EL (cell line): Measurements from ENCODE around the gene RBMY1J.
"Not testable (repeated sequence)": the region's sequence is repeated elsewhere in the genome, so short reads cannot be mapped to it uniquely, and the experiment has no call there.

Source experiments
- DNase-seq: peaks from one replicate; pipeline ENCODE4 v3.0.0-alpha.2; 2016

Gene RBMY1J

DNA sequence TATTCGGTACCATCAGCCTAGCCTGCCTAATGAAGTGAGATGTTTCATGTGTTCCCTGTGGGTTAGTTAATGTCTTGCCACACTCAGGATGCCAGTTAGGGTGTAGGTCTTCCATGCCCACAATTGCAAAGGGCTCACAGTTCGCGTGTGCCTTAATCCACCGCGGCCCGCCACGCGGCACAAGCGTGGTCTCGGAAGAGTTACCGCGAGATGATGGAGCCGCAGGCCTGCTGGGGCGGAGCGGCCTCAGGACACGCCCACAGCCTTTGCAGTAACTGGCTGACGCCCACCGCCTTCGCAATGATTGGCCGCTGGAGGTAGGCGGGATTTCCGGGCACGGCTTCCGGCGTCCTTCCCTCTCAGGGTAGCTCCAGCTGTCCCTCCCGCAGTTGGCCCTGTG is at the start of gene RBMY1J:
RBMY1J (plus strand) TSS at position 301 of the 400 bp plus-strand sequence. CDS start 2,038 bp downstream, outside the sequence.
- not testable (repeated sequence) for DNase-seq

DNA sequence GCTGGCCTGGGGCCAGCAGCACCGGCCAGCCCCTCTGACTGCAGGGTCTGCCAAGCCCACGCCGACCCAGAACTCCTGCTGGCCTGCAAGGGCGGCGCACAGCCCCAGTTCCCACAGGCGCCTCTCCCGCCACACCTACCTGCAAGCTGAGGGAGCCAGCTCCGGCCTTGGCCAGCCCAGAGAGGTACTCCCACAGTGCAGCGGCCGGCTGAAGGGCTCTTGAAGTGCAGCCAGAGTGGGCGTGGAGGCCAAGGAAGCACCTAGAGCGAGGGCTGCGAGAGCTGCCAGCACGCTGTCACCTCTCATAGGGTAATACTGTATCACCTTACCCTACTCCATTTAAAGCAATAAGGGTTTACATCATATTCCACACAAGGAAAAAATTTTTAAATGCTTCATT is 35.8 kb upstream of the RBMY1J start:
- DNase-seq = no peak

DNA sequence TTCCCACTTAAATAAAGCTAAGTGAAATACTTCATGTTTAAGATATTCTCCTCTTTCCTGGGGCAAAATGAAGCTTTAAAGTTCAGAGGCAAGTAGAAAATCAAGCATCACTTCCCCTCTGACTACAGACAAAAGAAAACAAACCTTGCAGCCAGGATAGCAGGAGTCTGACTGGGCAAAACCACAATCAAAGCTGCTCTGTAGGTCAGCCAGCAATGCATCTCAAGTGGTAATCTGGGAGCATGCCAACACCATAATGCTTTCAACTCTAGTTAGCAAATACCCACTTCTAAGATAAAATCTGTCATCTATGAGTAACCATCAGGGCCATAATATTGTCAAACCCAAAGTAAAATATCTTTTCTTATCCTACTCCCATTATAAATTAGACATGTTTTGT is 32.6 kb upstream of the RBMY1J start:
- no peak for DNase-seq

DNA sequence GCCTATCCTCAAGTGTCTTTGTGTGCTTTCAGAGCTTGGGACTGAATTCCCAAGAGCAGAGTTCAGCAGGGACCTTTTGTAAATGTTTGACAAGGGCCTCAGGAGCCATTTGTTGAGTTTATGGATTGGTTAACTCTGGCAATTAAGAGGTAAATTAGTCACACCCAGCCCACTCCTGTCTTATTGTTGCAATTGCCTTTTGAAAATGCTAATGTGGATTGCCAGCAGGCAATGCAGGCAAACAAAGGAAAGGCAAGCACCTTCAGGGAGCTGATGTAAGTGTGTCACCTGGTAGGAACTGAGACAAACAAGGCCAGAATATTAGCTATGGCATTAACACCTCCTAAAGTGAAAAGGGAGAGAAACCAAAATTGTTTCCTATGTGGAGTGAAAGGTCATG is 29.7 kb upstream of the RBMY1J start:
- no peak for DNase-seq

DNA sequence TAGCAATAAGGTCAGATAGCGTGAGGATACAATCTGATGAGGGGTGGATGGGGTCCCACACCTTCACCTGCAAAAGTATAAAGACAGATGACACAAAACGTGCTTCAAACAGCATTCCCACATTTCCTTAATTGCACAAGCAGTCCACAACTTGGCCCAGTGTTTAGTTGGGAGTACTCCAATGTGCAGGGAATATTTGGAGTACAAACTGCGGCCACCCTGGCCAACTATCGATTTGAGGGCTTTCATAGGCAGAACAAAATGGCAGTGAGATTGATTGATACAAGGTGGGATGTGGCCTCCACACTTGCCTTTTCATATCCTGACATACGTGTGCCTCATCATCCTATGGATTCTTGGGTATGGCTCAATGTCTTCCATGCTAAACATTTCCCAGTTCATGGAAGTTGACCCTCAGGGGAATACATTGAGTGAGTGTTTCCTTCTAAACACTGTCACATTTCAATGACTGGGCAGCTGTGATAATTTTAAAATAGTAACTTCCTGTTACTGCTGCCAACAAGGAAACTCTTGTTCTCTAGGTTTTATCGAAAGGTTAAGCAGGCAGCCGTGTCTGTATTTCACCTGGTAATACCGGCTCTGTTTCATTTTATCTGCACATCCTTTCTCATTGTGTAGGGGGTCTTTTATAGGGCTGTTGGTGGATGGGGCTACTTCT is 41.6 kb downstream of the RBMY1J start:
- DNase-seq = not testable (repeated sequence)

DNA sequence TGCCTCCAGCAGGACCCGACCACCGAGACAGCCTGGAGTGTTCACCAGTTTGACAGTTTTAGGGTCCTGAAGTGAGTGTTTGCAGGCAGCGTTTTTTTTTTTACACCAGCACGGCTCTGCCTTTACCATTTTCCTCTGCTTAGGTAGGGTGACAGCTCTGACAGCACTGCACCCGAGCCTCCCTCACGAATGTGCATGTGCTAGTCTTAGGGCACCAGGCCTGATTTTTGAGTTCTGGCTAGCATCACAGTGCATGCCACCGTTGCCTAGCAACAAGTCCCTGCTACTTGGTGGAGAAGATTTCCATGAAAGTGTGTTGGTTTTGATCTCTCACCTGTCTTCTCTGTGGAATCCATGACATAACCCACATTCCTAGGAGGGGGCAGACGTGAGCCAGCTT is 52.3 kb downstream of the RBMY1J start:
- DNase-seq = not testable (repeated sequence)

DNA sequence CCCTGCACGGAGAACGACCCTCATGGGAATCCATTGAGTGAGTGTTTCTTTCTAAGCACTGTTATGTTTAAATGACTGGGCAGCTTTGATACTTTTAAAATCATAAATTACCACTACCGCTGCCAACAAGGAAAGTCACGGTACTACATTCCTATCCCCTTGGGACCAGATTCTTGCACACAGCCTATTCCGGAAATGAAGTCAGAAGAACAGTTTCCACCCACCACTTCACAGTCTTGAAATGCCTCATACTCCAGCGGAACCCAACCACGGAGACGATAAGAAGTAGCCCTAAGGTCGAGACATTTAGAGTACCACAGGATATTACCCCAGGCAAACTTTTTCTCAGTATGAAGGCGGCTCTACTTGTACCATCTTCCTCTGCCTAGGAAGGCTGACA is 58.8 kb downstream of the RBMY1J start:
- DNase-seq = not testable (repeated sequence)
